ENCODE data around the gene CHMP2A. TPM values are rescaled to one million over a fixed set of nuclear protein-coding genes. Genes with fewer than 3 reads are reported as not detected.
"Not testable (repeated sequence)": the region's sequence is repeated elsewhere in the genome, so short reads cannot be mapped to it uniquely, and the experiment has no call there.

The CHMP2A gene
- total RNA-seq, 1 donor from 2014 or later = 127 TPM

DNA sequence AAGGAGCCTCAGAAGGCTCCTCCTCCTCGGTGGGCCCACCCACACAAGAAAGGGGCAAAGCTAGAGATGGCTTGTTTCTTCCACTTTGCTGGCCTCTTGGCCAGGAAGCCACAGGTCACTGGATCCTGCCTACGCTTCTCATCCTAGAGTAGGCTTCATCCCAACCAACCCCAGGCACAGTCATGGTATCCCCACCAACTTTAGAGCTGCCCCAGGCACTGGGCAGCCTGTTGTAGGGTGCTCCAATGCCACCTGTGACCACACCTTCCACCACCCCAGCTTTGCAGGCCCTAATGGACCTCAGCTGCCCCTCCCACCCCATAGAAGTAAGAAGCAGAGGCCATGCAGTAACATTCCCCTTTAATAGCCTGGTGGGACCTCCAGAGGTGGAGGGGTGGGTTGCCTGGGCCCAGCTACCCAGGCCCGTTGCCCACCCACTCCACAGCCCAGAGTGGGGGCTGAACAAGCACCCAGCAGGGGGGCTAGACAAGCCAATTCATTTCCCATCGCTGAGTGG lies 522 bp upstream of the CHMP2A start:
- DNase-seq (ENCODE audit: low read depth) = no peak

DNA sequence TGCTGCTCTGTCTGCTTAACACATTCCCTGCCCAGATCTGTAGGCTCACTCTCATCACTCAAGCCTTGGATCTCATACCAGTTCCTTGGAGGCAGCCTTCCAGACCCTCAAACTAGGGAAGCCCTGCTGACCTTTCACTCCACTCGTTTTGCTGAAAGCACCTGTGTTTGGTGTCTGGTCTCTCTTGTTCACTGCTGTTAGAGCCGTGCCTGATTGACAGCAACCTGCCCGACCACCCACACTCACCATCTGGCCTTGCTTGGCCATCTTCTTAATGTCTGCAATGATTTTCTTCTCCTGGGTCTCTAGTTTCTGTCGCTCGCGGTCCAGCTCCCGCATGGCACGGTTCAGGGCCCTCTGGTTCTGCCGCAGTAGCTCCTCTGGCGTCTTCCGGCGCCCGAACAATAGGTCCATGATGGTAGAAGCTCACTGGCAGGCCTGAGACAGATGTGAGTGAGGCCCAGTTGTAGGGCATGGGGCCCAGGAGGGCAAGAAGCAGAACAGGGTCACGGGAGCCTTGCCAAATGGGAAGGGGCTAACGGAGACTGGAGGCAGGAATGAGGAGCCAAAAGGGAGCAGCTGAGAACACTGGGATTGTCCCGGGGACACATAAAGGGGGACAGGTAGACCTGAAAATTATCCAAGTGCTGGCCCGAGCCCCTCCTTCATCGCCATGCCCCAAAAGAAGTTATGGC lies 959 bp downstream of the CHMP2A start:
- no peak for DNase-seq (ENCODE audit: low read depth)

DNA sequence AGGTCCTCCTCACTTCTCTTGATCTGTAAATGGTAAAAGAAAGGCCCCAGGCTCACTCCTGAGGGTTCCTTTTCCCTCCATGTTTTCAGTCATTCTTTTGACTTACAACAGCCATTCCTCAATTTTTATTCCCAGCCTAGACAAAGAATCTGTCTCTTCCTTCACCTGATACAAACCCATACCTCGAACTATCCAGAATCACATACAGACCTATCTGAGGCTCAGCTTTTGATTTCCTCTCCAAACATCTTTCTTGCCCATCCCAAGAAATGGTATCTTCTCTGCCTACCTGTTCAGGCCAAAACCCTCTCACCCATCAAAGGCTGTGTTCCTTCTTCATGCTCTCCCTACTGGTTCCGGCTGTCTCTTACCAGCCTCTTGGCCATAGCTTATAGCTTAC lies 2.2 kb downstream of the CHMP2A start:
- no peak for DNase-seq (ENCODE audit: low read depth)

DNA sequence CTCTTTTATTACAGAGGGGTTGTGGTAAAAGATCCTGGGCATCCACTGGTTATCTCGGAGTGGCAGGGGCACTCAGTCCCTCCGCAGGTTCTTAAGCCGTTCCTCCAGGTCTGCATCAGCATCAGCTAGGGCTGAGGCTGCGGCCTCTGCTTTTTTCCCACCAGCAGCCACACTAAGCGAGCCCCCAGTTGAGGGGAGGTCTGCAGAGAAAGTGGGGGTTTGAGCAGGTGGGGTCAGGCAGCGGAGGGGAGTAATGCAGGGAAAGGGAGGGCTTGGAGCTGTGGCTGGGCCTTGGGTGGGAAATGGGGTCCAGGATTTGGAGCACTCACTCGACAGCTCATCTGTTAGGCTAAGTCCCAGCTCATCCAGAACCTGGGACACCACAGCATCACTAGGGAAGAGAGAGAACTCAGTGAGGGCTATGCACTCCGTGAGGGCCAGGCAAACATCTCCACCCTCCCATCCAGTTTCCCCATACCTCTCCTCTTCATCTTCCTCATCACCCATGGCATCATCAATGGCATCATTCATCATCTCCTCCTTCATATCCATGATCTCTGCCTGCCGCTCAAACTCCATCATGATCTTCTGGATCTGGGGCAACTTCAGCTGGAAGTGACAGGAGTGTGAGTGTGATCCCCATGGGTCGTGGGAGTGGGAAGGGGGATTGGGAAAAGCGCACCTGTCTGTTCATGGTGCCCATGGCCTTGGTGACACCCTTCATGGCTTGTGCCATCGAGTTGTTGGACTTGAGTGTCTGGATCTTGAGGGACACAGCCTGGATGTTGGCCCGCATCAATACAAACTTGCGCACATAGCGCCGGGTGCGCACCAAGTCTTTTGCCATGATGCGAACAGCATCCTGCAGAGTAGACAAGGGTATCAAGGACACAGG lies 3.1 kb downstream of the CHMP2A start:
- DNase-seq (ENCODE audit: low read depth) = no peak

DNA sequence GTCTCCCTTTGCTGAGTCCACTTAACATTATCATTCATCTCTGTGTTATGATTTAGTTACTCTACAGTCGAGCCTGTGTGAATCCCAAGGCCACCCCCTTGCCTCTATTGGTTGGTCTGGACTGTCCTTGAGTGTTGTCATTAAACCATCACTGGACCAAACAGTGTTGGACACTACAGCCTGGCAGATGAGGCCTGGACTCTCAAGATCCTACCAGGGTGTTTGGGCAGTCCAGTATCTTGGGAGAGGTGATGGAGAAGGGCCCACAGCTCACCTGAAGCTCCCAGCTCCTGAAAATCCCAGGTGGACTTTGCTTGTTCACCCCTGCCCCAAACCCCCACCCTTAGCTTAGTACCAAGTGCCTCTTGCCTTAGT lies 3.8 kb downstream of the CHMP2A start:
- DNase-seq (ENCODE audit: low read depth) = no peak

DNA sequence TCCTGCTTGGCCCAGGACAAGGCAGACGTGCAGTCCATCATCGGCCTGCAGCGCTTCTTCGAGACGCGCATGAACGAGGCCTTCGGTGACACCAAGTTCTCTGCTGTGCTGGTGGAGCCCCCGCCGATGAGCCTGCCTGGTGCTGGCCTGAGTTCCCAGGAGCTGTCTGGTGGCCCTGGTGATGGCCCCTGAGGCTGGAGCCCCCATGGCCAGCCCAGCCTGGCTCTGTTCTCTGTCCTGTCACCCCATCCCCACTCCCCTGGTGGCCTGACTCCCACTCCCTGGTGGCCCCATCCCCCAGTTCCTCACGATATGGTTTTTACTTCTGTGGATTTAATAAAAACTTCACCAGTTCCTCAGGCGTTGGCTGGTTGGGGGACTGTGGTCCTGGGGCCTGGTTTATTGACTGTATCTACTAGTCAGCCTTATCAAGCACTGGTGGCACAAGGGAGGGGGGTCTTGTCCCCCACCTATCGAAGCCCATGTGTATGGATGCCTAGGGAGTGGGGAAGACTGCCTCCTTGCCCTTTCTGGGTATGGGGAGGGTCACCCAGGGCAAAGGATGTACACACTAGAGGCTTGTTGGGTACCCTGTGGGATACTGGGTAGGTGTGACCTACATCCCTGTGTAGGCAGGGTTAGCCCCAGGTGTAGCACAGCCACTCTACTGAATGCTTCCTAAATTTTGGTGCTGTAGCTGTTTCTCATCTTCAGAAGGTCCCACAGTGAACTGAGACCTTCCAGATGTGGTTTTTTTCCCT lies 4.4 kb downstream of the CHMP2A start:
- no peak for DNase-seq (ENCODE audit: low read depth)

DNA sequence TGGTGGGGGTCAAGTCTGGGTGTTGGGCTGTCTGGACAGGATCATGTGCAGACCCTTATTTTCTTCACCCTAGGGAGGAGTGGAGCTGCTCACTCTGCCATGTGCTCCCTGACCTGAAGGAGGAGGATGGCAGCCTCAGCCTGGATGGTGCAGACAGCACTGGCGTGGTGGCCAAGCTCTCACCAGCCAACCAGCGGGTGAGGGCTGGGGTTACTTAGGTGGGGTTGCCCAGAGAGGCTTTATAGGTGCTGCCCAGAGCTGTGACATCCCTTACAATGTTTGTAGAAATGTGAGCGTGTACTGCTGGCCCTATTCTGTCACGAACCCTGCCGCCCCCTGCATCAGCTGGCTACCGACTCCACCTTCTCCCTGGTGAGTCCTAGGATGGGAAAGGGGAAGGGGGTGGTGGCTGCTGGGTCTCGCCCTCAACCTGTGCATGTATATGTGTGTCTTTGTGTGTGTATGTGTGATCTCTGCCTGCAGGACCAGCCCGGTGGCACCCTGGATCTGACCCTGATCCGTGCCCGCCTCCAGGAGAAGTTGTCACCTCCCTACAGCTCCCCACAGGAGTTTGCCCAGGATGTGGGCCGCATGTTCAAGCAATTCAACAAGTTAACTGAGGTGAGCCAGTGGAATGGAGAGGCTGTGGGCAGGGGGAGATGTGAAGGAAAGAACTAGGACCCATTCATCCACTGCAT lies 5.1 kb downstream of the CHMP2A start:
- DNase-seq (ENCODE audit: low read depth) = no peak

DNA sequence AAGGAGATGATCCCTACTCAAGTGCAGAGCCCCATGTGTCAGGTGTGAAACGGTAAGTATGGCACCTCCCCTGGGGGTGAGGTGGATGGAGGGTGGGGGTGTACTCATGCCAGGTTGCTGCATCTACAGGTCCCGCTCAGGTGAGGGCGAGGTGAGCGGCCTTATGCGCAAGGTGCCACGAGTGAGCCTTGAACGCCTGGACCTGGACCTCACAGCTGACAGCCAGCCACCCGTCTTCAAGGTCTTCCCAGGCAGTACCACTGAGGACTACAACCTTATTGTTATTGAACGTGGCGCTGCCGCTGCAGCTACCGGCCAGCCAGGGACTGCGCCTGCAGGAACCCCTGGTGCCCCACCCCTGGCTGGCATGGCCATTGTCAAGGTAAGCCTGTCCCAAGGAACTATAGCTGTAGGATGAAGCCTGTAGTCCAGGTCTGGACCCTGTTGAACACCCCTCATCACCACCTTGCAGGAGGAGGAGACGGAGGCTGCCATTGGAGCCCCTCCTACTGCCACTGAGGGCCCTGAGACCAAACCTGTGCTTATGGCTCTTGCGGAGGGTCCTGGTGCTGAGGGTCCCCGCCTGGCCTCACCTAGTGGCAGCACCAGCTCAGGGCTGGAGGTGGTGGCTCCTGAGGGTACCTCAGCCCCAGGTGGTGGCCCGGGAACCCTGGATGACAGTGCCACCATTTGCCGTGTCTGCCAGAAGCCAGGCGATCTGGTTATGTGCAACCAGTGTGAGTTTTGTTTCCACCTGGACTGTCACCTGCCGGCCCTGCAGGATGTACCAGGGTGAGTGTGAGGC lies 5.8 kb downstream of the CHMP2A start:
- no peak for DNase-seq (ENCODE audit: low read depth)

DNA sequence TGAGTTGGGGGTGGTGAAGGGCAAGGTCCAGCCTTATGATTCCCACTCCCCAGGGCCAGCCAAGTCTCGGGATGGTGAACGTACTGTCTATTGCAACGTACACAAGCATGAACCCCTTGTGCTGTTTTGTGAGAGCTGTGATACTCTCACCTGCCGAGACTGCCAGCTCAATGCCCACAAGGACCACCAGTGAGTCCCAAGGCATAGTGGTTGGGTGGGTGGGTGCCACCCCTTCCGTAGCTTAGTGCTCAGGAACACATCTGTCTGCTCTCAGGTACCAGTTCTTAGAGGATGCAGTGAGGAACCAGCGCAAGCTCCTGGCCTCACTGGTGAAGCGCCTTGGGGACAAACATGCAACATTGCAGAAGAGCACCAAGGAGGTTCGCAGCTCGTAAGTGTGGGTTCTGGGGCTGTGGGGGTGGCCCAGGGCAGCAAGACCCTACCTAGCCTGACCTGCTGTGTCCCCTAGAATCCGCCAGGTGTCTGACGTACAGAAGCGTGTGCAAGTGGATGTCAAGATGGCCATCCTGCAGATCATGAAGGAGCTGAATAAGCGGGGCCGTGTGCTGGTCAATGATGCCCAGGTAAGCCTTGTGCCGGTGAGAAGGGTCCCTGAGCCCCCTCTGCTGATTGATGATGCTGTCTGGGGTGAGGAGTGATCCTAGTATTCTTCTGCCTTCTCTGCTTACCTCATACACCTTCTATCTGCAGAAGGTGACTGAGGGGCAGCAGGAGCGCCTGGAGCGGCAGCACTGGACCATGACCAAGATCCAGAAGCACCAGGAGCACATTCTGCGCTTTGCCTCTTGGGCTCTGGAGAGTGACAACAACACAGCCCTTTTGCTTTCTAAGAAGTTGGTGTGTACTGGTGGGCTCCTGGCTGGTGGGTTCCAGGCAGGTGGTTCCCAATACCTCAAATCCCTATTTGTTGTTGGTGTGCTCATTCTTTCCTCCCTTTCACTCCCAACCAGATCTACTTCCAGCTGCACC lies 7.3 kb downstream of the CHMP2A start:
- no peak for DNase-seq (ENCODE audit: low read depth)

DNA sequence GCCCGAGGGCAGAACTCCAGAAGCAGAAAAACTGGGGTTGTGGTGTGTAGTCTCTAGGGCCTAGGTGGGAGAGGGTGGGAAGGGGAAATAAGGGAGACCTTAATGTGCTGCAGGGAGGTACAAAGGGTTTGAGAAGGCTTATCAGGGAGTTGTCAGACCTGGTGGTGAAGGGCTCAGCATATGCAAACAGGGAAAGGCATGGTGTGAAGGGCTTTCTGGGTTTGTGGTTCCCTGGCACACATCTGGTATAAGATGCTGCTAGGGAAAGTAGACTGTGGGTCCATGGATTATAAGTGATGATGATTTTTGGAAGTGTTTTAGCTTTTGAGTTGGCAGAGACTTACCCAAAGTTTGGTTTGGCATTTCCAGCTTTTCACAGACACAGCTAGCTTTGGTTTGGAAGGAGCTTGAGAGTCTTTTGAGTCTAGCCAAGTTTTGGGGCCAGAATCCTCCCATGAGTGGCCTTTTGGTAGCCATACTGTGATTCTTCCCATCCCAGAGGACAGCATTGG lies 8.8 kb downstream of the CHMP2A start:
- no peak for DNase-seq (ENCODE audit: low read depth)

DNA sequence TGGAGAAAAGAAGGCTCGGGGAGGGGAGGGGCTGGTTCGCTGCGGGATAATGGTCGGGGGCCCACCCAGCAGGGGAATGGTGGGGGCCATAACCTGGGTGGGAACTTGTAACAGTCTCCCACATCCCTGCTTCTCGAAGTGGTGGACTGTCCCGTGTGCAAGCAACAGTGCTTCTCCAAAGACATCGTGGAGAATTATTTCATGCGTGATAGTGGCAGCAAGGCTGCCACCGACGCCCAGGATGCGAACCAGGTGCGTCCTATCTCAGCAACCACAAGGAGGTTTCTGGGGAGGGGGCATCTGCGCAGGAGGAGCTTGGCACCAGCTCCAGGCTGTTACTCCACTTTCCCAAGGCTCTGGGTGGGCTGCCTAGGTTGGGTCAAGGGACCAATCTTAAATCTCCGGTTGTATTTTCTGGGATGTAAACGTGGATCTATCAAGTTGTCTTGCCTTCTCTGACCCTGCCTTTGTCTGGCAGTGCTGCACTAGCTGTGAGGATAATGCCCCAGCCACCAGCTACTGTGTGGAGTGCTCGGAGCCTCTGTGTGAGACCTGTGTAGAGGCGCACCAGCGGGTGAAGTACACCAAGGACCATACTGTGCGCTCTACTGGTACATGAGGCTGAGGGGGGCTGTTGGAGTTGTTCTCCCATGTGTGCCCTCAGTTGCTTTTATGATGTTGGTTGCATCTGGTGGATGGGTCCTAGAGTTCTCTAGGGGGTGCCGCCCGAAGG lies 9.5 kb downstream of the CHMP2A start:
- no peak for DNase-seq (ENCODE audit: low read depth)

DNA sequence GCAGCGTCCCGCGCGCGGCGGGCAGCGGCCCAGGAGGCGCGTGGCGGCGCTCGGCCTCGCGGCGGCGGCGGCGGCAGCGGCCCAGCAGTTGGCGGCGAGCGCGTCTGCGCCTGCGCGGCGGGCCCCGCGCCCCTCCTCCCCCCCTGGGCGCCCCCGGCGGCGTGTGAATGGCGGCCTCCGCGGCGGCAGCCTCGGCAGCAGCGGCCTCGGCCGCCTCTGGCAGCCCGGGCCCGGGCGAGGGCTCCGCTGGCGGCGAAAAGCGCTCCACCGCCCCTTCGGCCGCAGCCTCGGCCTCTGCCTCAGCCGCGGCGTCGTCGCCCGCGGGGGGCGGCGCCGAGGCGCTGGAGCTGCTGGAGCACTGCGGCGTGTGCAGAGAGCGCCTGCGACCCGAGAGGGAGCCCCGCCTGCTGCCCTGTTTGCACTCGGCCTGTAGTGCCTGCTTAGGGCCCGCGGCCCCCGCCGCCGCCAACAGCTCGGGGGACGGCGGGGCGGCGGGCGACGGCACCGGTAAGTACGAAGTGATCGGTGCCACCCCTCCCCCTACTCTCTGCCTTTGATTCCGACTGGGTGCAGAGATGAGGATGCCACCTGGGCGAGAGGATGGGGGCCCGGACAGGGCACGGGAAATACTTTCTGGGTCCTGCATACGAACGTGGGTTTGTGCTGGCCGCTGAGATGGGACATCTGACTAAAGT lies 10.2 kb downstream of the CHMP2A start:
- DNase-seq (ENCODE audit: low read depth) = no peak

DNA sequence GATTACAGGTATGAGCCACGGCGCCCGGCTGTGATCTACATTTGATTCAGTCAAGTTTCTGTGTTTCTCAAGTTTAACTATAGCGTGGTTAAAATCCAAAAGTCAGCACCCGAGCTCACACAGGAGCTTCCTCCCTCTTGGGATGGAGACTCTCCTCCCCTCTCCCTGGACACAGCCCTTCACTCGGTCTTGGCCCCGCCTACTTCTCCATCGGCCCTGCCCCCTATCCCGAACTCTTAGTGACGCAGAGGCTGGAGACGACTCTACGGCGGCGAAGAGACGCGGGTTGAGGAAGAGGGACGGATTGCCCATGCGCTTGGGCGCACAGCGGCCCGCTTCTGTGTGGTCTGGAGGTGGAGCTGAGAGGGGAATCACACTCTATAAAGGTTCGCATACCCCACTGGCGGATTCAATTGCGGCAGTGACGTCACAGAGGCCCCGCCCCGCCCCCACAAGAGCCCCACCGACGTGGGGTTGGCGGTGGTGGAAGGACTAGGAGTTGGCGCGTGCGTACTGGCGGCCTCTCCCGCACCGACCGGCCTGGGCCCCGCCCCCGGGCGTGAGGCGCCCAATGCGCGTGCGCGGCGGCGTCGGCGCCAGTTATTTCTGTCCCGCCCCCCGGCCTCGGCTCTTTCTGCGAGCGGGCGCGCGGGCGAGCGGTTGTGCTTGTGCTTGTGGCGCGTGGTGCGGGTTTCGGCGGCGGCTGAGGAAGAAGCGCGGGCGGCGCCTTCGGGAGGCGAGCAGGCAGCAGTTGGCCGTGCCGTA lies 10.9 kb downstream of the CHMP2A start, which contains the start of gene TRIM28:
TRIM28 (plus strand) TSS at position 239 of the 765 bp plus-strand sequence. CDS start 694 bp downstream, outside the sequence.
- DNase-seq (ENCODE audit: low read depth) = peak; percentile 95

DNA sequence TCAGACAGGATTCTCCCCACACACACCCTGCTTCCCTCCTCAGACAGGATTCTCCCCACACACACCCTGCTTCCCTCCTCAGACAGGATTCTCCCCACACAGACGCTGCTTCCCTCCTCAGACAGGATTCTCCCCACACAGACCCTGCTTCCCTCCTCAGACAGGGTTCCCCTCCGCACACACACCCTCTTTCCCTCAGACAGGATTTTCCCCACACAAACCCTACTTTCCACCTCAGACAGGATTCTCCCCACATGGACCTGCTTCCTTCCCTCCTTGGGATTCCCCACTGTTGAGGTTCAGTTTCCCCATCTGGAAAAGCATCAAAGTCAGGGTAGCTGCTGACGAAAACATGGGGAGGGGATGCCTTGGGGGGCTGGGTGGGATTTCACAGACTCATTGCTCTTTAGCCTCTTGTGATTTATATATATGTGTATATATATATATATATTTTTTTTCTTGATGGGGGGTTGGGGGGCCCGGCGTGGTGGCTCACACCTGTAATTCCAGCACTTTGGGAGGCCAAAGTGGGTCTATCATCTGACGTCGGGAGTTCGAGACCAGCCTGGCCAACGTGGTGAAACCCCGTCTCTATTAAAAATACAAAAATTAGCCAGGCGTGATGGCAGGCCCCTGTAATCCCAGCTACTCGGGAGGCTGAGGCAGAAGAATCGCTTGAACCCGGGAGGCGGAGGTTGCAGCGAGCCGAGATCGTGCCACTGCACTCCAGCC lies 12.1 kb downstream of the CHMP2A start:
- not testable (repeated sequence) for DNase-seq (ENCODE audit: low read depth)

DNA sequence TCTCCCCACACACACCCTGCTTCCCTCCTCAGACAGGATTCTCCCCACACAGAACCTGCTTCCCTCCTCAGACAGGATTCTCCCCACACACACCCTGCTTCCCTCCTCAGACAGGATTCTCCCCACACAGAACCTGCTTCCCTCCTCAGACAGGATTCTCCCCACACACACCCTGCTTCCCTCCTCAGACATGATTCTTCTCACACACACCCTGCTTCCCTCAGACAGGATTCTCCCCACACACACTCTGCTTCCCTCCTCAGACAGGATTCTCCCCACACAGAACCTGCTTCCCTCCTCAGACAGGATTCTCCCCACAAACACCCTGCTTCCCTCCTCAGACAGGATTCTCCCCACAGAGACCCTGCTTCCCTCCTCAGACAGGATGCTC lies 15.7 kb downstream of the CHMP2A start:
- DNase-seq (ENCODE audit: low read depth) = not testable (repeated sequence)
